SH-SY5Y (cell line): ENCODE data around the gene MAP2K2.

Experiments used
- GATA2 ChIP-seq: IDR thresholded peaks from 2 replicates; pipeline ENCODE4 v1.6.1; 2011; ENCODE audit warnings: mild to moderate bottlenecking, low read depth, low read length
- GATA3 ChIP-seq: IDR thresholded peaks from 2 replicates; pipeline ENCODE4 v1.6.1; 2011; ENCODE audit warnings: low read depth, mild to moderate bottlenecking, low read length, moderate library complexity

DNA sequence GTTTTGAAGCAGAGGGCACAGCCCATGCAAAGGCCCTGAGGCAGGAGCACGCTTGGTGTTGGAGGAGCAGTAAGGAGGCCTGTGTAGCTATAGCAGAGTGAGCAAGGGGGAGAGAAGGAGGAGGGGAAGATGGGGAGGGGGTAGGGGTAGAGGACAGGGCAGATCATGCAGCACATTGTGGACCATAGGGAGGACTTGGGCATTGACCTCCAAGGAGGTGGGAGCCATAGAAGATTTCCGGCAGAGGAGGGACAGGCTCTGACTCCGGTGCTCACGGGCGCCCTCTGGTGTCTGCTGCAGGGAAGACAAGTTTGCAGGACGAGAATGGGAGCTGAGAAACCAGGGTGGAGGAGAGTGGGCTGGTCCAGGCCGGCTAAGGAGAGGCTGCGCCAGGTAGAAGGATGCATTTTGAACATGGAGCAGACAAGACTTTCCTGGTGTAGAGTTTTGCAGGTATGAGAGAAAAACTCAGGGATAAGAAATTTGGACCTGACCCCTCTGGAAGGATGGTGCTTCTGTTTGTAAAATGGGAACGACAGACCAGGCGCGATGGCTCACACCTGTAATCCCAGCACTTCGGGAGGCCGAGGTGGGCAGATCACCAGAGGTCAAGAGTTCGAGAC is 15.8 kb upstream of the MAP2K2 start:
- TF ChIP-seq GATA2 (no peak), GATA3 (no peak)
